SH-SY5Y (cell line): ENCODE results near the gene OGFOD3.

Source experiments
- GATA2 ChIP-seq: IDR thresholded peaks from 2 replicates; pipeline ENCODE4 v1.6.1; 2011; ENCODE audit warnings: mild to moderate bottlenecking, low read depth, low read length
- GATA3 ChIP-seq: IDR thresholded peaks from 2 replicates; pipeline ENCODE4 v1.6.1; 2011; ENCODE audit warnings: low read depth, mild to moderate bottlenecking, low read length, moderate library complexity

GRCh38 chr17:82369211-82369610 lies 49.2 kb downstream of the OGFOD3 start:
- no peak for TF ChIP-seq GATA3
- TF ChIP-seq GATA2 = no peak
